SIG-M5 treated with dmso at 0.1 percent for 504 hours (cell line): ENCODE results near the gene IQUB.
"Not testable (repeated sequence)": the region's sequence is repeated elsewhere in the genome, so short reads cannot be mapped to it uniquely, and the experiment has no call there.

ENCODE experiments used
- DNase-seq: peaks from one replicate; lab custom pipeline; 2025; ENCODE audit not compliant: unreplicated experiment; lab: John Stamatoyannopoulos, UW

The IQUB gene

DNA sequence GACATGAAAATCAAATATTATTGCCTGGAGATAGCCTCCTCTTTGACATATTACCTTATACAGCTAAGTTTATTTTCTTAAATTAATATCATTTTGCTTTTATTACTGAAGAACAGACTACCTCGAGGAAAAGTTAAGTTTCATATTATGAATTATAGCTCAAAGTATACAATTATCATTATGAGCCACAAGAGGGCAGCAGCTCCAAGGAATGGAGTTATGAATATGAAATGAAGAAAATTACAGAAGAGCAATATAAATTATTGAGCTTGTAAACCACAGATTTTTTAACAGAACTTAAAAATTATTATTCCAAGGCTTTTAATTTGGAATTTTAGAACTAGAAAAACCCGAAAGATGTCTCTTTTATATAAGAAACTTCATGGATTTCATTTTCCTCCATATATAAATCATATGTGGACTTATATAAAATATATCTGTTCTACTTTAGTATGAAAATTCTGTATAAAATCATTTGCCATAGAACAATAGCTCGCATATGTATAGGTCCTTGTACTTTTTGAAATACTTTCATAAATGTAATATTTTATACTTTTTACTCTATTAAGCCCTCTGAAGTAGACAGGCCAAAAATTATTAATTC is 40.1 kb downstream of the IQUB start:
- DNase-seq: peak; percentile 16

DNA sequence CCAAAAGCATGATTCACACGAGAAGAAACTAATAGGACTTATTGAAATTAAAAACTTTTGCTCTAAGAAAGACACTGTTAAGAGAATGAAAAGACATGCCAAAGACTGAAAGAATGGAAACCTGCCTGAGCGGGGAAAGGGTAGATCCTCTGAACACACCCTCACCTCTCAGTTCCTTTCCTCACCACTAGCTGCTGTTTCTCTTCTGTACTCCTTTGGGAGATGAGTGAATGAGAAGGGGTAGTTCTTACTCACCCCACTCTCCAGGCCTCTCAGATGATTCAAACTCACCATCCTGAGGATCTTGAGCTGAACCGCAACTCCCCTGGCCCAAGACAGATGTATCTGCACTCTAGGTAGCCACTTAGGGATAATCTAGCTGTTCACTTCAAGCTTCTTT is 41.9 kb downstream of the IQUB start:
- no peak for DNase-seq

DNA sequence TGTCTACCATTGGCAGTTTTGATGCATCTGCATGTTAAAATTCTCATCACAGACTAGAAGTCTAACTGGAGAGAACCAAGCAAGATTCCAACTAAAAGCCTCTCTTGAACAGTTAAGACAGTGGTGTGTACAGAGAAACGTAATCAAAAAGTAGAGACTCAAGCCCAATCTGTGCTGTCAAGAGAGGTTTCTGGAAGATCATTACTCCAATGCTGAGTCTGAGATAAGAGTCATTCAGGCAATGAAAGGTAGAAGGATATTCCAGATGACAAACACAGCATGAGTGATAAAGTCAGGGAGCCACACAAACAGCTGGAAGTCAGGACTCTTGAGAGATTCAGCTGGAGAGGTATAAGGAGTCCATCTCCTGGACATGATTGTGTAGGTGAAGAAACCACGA is 48.7 kb downstream of the IQUB start:
- DNase-seq: no peak

DNA sequence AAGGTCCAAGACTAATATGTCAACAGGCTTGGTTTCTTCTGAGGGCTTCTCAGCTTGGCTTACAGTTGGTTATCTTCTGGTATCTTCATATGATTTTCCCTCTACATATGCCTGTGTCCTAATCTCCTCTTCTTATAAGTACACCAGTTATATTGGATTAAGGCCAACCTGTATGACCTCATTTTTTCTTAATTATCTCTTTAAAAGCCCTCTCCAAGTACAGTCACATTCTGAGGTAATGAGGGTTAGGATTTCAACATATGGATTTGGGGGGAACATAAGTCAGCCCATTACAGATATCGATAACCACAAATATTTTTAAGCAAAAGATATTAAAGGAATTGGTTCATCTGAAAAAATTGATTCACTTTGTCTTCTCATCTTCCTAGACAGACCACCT is 49.2 kb downstream of the IQUB start:
- no peak for DNase-seq

DNA sequence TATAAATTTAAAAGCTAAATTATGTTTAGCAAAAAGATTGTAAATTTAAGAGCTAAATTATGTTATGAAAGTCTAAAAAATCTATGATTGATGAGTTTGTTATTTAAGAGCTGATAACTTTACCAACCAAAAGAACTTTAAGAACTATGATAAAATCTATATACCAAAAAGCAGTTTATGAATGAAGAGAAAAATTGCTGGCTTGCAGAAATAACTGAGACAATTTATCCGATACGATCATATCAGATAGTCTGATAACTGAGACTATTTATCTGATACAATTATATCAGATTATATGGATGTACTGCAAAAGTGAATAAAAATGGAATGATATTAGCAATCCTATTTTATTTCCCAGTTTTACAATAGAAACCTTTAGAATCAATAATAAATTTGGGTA is 50.2 kb downstream of the IQUB start:
- no peak for DNase-seq

DNA sequence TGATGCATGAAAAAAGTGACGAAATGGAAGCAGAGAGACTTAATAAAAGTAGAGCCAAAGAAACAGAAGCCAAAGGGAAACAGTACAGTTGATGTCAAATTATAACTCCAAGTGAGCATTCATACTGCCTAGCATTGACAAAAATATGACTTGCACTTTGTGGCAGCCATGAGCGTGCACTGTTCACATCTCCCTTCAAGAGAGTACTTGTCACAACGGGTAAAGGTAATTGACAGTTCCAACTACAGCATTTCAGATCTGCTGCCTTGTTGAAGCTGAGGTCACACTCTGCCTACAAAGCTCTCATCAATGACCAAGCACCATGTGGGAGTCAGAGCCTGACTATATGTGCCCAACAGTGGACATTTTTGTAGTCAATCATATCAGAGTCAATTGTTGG is 54.3 kb downstream of the IQUB start:
- DNase-seq: no peak

DNA sequence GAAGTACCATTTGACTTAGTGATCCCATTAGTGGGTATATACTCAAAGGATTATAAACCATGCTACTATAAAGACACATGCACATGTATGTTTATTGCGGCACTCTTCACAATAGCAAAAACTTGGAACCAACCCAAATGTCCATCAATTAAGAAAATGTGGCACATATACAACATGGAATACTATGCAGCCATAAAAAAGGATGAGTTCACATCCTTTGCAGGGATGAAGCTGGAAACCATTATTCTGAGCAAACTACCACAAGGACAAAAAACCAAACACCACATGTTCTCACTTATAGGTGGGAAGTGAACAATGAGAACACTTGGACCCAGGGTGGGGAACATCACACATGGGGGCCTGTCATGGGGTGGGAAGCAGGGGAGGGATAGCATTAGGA is 56.3 kb downstream of the IQUB start:
- not testable (repeated sequence) for DNase-seq

DNA sequence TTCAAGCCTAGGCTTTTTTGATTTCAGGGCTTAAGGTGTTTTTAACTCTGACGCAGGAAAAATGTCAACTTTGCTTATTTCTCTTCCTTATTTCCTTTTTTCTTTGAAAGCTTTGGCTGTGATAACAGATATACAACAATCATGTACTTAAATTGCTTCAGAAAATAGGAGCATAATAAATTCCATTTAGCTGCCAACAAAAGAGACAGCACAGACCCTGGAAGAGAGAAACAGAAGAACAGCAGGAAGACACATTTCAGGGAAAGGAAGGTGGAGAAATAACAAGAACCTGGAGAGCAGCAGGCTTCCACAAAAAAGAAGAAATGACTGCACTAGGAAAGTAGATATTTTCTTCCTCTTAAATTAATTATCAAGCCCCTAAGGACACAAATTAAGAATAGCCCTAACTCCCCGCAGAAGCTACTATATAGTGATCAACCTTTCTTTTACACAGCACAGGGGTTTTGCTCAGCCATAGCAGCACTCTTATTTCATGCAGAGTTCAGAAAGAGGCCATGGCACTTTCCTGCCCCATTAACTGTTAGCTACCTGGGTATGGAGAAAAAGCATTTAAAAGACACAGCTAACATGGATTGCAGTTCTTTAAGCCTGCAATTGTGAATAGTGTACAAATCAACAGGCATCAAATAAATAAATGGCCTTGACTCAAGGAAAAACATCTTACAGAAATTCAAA is 61.5 kb downstream of the IQUB start:
- no peak for DNase-seq

DNA sequence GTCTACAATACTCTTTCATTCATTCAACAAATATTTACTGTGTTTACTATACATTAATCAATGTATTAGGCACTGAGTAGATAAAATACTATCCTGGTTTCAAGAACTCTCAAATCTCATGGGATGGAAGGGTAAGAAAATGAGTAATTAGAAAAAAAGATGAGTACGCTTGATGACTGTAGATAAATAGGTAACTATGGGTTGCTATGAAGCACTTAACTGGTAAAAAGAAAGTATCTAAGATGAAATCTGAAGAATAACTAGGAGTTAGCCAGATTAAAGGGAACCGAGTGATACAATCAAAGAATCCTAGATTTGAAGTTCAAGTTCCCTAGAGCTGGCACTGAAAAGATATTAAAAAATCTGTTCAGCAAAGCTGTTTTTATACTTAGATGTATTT is 62.1 kb downstream of the IQUB start:
- DNase-seq: no peak

DNA sequence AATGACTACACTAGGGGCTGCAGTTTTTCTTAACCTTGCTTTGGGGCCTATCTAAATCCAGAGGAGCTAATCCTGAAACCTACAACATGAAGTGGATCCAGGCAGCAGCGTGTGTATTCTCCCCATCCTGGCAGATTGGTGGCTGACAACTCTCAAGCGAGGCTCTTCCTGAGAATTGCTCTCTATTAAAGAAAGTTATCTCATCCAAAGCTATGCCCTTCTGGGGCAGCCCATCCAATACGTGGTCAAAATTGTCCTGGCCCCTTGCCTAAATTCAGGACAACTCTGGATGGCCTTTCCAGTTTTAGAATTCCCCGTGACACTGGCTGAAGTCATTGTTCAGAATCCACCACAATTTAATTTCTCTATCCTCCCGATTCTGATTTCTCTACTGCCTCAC is 66.1 kb downstream of the IQUB start:
- DNase-seq: no peak

DNA sequence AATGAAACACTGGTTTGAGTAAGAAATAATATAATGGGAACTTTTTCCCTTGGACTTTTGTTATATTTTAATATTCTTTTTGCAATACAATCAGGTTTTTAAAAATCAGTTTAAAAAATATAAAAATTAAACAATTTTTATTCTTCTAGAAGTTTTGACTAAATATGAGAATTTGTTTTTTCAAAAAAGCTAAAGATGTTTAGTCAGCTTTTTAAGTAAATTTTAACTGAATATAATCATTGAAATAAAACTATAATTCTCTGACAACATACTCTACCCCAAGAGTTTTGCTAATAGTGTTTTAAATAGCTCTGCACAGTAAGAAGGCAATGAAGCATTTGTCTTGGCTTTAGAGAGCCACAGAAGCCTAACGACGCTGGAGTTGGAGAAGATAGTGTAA is 70.5 kb downstream of the IQUB start:
- no peak for DNase-seq

DNA sequence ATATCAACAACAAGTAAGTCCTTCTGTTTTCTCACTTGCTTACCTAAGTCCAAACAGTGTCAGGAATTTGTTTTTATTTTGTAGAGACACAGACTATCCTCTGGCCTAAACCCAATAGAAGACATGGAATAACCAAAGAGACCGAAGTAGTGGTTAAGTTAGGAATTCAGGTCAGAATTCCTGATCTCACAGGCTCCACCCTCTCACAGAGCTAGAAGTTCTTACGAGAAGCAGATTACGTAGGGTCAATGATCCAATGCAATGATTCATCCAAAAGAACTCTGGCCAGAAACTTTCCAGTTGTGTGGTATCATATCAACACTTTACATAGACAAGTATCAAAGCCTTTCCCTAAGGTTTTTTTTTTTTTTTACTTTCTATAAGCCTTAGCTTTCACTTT is 73.8 kb downstream of the IQUB start:
- DNase-seq: no peak

DNA sequence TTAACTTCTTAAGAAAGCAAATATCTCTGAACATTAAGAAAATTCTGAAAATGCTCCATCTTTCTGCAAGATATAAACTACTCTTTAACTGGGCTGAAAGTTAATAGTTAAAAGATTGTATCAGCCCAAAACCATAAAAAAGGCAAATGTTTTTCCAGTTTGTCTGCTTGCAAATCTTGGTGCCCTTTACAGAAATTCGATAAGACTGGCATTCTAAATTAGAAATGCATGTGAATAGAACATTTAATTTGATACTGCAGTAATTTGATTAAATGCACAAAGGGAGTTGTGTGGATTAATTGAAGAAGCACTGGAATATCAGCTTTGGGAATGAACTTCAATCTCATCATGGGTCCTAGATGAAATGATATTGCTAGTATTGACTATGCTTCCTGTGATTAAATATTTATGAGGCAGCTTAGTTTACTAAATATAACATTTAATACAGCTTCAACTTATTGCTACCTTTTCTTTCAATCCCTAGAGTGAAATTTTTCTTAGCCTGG is 78.4 kb downstream of the IQUB start:
- no peak for DNase-seq

DNA sequence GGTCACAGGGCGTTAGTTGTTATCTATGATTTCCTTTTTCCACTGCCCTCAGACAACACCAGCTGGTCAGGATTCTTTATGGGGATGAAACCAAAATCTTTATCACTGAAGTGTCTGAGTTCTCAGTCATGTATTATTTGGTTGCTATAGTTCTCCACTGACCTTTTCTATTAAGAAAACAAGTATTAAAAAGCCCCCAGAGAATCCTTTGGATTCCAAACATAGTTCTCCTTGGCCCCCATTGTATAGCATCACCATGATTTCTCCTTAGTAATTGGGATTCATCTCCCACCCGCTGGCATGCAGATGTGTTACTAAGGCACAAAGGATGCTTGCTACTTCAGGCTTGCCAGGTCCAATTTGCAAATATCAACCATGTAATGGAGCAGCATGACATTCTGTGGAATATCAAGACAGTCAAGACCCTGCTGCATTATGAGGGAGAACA is 94.3 kb downstream of the IQUB start:
- no peak for DNase-seq

DNA sequence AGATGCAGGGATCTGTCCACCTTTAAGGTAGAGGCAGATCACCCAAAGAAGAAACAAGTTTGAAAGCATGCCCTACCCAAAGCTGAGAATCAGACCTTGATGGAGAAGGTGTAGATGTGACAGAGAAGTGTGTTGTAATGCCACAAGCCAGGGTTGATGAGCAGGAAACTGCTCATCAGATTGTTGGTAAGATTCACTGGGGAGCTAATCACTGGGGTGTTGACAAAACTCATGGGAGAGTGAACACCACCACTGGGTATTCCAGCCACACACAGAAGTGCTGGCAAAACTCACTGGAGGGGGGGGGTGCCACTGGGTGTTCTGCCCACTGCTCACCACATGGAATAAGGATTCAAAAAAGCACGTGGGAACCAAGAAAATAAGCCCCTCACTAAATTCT is 95.2 kb downstream of the IQUB start:
- no peak for DNase-seq

DNA sequence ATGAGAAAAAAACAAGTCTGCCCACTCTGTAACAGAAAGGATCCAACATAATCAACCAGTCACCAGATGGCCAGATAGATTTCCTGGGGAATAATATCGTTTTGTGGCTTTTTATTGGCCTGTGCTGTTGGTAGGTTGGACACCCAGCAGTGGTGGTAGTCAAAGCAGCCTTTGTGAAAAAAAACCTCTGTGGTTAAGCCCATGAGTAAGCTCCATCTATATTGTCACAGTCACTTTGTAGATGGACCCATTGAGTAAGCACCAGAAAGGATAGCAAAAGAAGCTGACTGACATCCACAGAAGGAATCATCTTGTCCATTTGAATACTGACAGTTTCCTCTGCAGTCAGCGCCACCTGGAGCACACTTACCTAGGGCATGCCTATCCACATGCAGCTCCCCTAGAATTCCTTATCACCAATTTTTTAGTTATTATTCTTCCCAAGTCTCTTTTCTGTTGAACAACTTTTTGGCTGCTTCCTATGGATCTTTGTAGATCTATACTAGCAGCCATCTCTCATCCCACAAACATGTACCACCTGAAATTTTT is 96.9 kb downstream of the IQUB start:
- DNase-seq: no peak

DNA sequence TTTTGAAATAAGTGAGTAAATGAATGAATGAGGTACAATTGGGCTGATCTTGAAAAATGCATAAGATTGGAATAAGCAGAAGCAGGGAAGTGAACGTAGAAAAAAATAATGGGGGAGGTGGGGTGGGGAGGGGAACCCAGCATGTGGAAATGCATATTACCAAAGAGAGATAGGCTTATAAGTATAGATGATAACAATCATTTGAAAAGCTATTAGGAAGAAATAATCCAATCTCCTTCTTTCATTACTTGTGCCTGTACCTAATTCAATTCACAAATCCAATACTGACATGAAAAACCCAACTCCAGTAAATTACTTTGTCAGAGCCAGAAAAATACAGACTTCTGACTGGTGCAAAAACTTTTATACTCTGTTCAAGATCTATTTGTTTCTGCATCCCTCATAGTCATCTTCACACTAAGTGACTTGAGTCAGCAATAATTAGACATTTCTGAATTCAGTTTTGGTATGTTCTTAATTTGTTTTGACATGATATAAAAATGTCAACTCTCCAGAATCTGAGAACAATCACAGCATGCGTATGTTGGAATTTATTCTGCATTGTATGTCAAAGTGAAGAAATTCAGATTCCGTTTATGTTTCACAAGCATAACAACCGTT is 99.2 kb downstream of the IQUB start:
- no peak for DNase-seq

DNA sequence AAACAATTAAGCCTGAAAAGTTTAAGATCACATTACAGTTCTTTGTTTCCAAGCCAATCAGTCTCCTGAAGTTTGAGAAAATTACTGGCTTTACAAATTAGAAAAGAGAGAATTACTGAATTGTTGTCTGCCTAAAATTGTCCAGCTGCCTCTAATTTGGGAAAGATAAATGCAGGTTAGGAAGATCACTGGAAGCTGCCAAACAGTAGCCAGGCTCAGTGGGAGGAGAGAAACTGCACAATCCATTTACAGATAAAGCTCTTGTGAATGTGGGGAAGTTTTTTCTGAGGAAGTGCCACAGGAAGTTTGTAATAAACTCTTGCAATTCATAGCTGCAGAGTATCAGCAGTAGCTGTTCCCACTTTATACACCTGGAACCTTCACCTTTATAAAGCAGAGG is 100.7 kb downstream of the IQUB start:
- DNase-seq: no peak

DNA sequence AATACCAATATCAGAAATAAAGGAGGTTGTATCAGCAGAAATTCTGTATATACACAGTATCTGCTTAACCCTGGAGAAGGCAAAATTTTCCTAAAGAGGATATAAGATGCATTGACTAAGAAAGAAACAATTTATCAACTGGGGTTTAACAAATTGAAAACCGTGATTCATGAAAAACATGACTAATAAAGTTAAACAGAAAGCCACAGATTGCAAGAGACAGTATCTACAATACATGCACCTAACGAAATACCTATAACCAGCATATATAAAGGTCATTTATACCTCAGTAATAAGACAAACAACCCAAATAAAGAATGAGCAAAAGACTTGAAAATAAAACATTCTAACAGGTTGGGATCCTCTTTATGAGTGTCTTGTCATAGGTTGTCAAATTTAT is 101.8 kb downstream of the IQUB start:
- DNase-seq: no peak

DNA sequence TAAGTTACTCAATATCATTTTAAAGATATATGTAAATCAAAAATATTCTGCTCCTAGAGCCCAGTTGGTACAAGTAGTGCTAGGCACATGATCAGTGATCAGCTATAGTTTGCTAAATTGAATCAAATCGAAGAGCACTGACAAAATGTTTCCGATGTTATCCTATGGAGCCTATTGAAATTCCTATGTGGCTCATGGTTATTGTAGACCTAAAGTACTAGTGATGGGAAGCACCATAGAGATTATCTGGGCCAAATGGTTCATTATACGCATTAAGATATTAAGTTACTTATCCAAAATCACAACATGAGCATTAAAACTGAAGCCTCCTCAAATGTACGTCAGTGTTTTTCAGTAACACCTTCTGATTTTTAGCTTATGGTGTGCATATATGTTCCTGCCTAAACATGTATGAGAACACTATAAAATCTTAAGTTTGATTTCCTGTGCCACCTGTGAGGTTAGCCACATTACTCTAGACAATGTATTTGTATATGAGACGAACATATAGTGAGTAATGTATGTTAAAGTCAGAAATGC is 103.2 kb downstream of the IQUB start:
- DNase-seq: no peak

DNA sequence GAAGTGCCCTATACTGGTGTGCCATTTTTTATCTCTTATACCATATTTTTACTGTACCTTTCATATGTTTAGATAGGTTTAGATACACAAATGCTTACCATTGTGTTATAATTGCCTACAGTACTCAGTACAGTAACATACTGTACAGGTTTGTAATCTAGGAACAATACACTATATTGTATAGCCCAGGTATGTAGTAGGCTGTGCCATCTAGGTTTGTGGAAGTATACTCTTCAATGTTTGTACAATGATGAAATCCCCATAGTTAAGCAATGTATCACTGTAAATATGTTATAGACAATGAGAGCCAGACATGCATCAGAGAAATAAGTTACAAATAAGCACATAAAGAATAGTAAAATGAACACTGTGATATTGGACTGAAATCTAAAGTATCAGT is 109.1 kb downstream of the IQUB start:
- no peak for DNase-seq

DNA sequence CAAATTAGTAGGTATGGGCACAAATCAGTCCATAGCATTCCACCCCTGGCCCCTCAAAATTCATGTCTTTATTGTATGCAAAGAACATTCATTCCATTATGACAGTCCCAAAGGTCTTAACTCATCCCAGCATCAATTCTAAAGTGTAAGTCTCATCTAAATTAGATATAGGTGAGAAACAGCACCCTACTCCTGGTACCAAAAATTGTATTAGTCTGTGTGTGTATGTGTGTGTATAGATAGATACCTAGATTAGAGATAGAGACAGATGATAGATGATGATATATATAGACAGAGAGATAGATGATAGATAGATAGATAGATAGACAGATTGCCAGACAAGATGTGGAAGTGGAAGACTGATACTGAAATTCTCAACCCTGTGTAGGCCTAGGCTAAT is 109.9 kb downstream of the IQUB start:
- no peak for DNase-seq
